HG03565 (cell line): ENCODE measurements around the gene MTUS2.

Experiments used
- ATAC-seq: cut with Tn5 transposase; IDR thresholded peaks from one replicate; pipeline ENCODE4 v1.9.1; 2021; ENCODE audit warnings: mild to moderate bottlenecking, moderate library complexity; ENCODE audit not compliant: unreplicated experiment

The MTUS2 gene

DNA sequence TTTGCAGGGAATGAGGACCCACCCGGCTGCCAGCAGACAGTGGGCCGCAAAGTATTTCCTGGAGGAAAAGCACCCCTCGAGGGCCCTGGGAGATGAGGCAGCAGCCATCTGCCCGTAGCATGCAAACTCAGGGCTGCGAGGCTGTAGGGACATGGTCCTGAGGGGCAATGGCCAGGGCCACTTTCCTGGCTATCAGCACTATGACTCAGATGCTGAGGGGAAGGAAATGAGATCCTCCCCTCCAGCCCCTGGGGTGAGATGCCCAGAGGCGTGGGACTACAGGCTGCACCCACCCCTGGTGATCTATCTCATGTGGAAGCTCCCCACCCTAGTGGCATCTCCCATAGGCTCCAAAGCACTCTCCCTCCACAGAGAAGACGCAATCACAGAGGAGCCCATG is 695.2 kb downstream of the MTUS2 start:
- no peak for ATAC-seq

DNA sequence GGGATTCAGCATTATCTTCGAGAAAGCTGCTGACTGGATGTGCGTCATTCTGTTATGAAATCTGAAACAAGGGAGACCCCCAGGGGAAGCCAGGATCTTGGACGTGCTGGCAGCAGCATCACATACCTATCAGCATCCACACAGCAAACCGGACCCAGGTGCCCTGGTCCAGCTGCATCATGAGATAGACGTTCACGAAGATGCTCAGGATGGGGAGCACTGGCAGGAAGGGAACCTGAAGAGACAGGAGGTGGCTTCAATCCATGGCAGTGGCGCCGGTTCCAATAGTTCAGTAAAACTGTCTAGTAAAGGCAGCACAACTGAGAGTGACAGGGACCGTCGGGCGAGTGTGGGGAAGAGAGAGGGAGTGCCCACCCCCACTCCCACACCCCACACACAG is 695.9 kb downstream of the MTUS2 start:
- no peak for ATAC-seq

DNA sequence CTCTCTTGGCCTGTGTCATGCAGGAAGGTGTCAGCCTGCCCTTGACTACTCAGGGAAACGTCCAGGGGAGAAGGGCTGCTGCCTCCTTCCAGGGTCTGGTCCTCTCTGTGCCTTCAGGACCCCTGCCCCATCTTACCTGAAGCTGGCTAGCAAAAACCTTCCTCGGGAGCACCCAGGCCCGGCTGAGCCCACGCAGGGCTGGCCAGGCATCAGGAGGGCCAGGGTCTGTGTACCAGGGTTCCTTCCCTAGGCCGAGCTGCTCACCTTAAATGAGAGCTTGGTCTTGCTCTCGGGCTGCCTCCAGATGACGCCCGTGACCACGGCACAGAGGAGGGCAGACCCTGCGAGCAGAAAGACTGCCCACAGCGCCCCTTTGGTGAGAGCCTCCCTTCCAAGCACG is 696.7 kb downstream of the MTUS2 start:
- no peak for ATAC-seq

GRCh38 chr13:29519921-29520320 is 699.8 kb downstream of the MTUS2 start:
- no peak for ATAC-seq

DNA sequence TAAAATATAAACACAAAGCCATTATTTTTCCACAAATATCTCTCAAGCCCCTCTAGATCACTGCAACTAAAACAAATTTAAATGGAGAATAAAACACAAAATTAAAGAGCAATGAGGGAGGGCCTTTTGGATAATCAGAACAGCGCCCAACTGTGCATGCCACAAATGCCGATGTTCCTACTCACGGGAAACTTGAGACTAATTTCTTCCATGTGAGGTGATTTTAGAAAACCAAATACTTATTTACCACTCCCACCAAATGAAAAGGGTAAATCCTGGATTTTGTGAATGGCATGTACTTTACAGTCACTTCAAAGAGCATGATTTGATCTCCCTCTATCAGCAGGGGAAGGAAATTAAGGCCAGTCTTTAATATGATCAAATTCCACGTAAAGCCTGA is 700.5 kb downstream of the MTUS2 start:
- no peak for ATAC-seq

DNA sequence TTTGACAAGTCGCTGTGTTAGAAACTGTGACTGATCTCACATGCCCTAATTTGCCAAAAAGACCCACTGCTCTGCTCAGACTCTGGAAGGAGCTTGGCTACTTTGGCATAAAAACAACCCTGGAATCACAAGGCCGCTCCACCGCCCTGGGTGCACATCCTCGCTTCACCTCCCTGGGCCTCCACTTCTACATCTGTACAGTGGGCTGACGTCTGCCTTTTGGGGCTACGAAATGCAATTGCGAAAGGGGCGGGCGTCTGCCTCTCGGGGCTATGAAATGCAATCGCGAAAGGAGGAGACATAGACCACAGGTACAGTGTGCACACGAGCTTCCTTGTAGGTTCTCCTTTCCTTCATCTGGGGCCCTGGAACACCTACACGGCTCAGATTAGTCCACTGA is 701.2 kb downstream of the MTUS2 start:
- ATAC-seq = no peak

- ATAC-seq = no peak
Measured at GRCh38 chr13:29522044-29522685, 702.0 kb downstream of the MTUS2 start.

DNA sequence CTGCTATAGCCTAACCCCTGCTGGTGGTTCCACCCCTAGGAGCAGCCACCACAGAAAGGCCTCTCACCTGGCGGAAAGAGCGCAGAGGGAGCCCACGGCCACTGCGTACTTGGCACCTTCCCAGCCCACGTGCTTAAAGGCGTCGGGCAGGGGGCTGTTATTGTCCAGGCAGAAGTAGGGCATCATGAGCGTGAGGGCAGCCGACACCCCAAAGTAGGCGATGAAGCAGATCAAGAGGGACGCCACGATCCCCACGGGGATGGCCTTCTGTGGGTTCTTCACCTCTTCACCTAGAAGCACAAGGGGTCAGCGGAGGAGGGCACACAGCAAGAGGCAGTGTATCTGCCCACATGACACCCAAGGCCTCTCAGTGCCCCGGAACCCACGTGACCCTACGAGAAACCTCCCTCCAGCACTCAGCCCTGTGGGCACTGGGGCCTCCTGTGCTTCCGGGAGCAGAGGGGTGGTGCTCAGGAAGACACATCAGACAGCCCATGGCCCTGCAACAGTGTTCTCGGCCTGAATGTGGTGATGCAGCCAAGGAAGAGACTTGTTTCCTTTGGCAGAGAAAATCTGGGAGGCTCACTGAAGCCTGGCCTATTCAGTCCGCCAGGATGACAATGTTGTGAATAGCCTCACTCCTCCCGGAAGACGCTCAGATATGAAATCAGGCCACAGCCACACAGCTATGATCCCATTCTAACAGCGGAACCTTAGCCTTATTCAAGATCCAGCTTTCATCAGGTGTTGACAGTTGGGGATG is 703.2 kb downstream of the MTUS2 start:
- ATAC-seq = no peak

DNA sequence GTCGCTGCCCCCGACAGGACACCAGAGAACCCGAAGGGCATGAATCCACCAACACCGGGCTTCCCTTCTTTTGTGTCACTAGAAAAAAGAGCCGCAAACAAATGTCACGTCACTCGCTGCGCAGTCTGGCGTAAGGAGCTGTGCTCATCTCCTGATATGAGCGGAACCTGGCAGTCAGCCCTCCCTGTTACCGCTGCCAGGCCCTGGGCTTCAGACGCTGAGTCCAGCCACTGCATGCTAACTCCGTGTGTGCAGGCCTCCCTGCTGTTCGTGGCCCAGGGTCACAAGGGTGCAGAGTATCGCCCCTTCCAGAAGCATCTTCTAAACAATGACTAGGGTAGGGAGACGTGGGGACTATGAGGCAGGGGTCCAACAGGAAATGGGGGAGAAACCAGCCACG is 704.0 kb downstream of the MTUS2 start:
- ATAC-seq = no peak

GRCh38 chr13:29524641-29525040 is 704.5 kb downstream of the MTUS2 start:
- ATAC-seq = no peak

DNA sequence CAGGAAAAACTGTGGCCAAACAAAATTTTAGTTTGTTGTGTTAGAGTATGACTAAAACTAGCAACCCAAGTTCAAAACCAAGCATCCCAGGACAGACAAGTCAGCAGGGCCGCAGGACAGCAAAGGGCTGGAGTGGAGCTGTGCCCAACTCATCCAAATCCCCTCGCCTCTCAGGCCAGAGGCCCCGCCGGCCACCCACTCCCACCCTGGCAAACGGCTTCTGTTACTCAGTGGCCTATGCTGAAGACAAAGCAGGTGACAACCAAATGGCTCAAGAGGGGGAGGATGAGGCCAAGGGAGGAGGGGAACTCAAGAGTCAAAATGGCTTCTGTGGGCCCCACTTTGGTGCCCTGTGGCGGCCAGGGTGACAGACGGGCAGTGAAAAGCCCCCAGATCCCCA is 705.6 kb downstream of the MTUS2 start:
- no peak for ATAC-seq

DNA sequence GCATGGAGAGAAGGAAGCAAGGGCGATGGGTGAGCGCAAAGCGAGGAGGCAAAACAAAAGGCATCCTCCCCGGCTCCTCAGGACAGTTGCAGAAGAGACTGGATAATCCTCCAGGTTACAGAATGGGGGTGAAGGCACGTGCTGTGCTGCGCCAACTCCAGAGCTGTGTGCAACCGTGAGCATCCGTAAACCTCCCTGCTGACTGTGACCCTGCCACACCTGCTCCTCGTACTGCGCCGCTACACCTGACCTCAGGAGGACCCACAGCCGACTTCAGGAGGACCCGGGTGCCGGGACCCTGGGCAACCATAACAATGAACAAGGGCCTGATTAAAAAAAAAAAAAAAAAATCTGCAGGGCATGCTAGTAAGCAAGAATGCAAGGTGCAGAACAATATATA is 706.6 kb downstream of the MTUS2 start:
- no peak for ATAC-seq

GRCh38 chr13:29527511-29527910 is 707.4 kb downstream of the MTUS2 start:
- no peak for ATAC-seq

- no peak for ATAC-seq
Measured at GRCh38 chr13:29527916-29528315, 707.8 kb downstream of the MTUS2 start.

- no peak for ATAC-seq
Measured at GRCh38 chr13:29529754-29530153, 709.6 kb downstream of the MTUS2 start.

- no peak for ATAC-seq
Measured at GRCh38 chr13:29530901-29531300, 710.8 kb downstream of the MTUS2 start.

DNA sequence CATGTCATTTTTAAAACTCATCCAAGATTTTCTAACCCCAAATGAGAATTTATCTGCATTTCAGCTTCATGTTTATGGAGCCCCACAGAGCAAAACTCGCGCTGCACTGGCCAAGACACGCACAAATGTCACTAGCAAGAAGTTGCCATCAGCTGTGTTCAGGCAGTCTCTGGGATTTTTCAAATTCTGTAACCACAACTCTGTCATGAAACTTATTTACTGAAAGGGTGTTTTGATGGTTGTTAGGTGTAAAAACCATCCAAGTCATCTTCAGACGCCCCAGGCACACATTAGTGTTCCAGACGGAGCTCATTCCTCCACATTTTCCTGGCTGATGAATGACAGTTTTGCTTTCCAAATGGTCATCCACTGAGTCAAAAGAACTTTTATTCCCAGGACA is 712.0 kb downstream of the MTUS2 start:
- ATAC-seq = no peak

DNA sequence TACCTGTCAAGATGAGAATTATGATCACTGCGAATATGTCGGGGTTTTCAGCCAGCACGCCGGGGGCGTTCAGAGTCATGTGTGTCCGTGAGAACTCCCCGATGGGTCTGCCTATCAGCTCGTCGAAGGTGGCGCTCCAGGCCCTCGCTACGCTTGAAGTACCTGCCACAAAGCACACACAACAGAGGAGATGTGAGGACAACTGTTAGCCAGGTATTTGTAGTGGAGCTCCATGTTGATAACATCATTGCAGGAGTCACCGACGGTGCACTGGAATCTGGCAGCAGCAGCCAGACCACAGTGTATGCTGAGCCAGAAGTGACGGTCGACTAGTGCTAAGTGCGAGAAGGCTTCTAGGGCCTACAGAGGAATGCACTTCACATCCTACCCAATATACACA is 712.7 kb downstream of the MTUS2 start:
- ATAC-seq = no peak

DNA sequence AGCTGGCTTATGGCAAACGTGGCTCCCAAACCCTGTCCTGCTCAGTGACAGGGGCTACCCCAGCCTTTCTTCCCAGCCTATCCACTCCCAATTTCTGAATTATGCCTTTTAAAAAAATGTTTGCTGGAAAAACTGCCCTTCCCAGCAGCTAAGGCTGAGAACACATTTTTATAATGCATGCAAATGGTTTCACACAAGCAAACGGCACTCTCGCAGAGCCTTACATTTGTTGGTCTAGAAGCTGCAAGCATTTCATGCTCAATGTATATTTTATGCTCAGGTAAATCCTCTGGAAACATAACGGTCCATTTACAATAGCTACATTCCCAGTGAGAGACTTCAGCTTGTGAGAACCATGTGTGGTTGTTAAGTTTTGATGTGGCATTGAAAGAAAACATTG is 713.9 kb downstream of the MTUS2 start:
- no peak for ATAC-seq

DNA sequence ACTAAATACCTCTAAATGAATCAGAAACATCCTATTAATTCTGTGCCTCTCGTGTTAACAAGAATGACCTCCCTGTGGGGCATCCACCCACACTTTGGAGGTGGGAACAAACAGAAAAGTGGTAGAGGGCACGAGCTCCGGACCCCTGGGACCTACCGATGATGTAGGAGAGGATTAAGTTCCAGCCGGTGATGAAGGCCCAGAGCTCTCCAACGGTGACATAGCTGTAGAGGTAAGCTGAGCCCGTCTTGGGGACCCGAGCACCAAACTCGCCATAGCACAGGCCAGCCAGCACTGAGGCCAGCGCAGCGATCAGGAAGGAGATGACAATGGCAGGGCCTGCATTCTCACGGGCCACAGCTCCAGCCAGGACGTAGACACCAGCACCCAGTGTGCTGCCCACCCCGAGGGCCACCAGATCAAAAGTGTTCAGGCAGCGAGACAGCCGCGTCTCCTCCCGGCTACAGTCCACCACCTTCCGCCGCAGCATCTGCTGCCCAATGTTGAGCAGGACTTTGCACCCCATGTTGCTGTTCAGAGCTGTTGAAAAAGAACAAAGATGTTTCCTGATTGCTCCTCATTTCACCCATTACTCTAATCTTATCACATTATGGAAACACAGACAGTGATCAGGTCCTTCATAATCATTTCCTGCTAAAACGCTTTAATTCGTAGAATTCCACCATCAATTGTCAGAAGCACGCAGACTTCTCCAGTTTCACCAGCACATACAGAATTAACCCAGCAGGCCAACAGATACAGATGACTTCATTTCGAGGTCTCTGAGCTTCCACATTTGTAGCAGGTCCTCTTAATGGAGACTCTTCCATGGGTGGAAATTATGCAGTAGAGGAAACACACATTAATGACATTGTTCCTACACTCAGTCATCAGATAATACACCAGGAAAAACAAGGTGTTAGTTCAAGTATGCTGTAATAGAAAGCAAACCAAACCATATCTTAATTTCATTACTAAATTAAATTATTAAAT is 715.8 kb downstream of the MTUS2 start:
- no peak for ATAC-seq

- no peak for ATAC-seq
Measured at GRCh38 chr13:29536853-29537252, 716.7 kb downstream of the MTUS2 start.
